IPS DF 4.7 (cell line): ENCODE measurements around the gene DRAP1.
"Not testable (repeated sequence)": the region's sequence is repeated elsewhere in the genome, so short reads cannot be mapped to it uniquely, and the experiment has no call there.

Experiments
- DNase-seq: peaks from one replicate; pipeline ENCODE4 v3.0.0-alpha.2; 2013; ENCODE audit warnings: low spot score; ENCODE audit errors: extremely low read depth

The DRAP1 gene

GRCh38 chr11:65931773-65932557, 12.7 kb downstream of the DRAP1 start:
- DNase-seq = no peak

GRCh38 chr11:65932558-65932919, 13.3 kb downstream of the DRAP1 start:
- DNase-seq = no peak

- DNase-seq = no peak
Observed at GRCh38 chr11:65934014-65934413, 14.8 kb downstream of the DRAP1 start.

GRCh38 chr11:65937766-65938165, 18.5 kb downstream of the DRAP1 start:
- no peak for DNase-seq

GRCh38 chr11:65941720-65942310, 22.6 kb downstream of the DRAP1 start:
- DNase-seq = no peak

GRCh38 chr11:65942531-65942930, 23.3 kb downstream of the DRAP1 start:
- no peak for DNase-seq

- DNase-seq = no peak
Observed at GRCh38 chr11:65944191-65944590, 25.0 kb downstream of the DRAP1 start.

- DNase-seq = no peak
Observed at GRCh38 chr11:65944767-65945166, 25.5 kb downstream of the DRAP1 start.

GRCh38 chr11:65945430-65945911, 26.2 kb downstream of the DRAP1 start, which contains the start of gene TSGA10IP:
TSGA10IP (plus strand) TSS chr11:65945480; CDS start chr11:65945676, 196 bp downstream.
- DNase-seq = no peak

GRCh38 chr11:65945941-65946558, 26.8 kb downstream of the DRAP1 start:
- DNase-seq = no peak

- DNase-seq = no peak
Observed at GRCh38 chr11:65946655-65947054, 27.4 kb downstream of the DRAP1 start.

GRCh38 chr11:65947133-65947532, 27.9 kb downstream of the DRAP1 start:
- DNase-seq = no peak

- no peak for DNase-seq
Observed at GRCh38 chr11:65947603-65948125, 28.4 kb downstream of the DRAP1 start.

- not testable (repeated sequence) for DNase-seq
Observed at GRCh38 chr11:65950711-65951110, 31.5 kb downstream of the DRAP1 start.

- not testable (repeated sequence) for DNase-seq
Observed at GRCh38 chr11:65951641-65952040, 32.4 kb downstream of the DRAP1 start.

GRCh38 chr11:65952052-65952521, 32.9 kb downstream of the DRAP1 start:
- no peak for DNase-seq

GRCh38 chr11:65953471-65953870, 34.2 kb downstream of the DRAP1 start:
- DNase-seq = no peak

GRCh38 chr11:65954771-65955170, 35.5 kb downstream of the DRAP1 start:
- DNase-seq = no peak

- DNase-seq = no peak
Observed at GRCh38 chr11:65958291-65958690, 39.1 kb downstream of the DRAP1 start.

- DNase-seq = no peak
Observed at GRCh38 chr11:65958774-65959420, 39.7 kb downstream of the DRAP1 start.

GRCh38 chr11:65960824-65961266, 41.6 kb downstream of the DRAP1 start:
- DNase-seq = no peak
